ENCODE measurements around the gene PTCH2. TPM values are rescaled to one million over a fixed set of nuclear protein-coding genes. Genes with fewer than 3 reads are reported as not detected.

PTCH2 gene
- total and polyA plus RNA-seq, 2 donors (not counting 1 experiment from before 2014, with no cell fraction given) = 1.3 to 1.7 TPM

- H3K4me1 ChIP-seq (ENCODE audit: control insufficient read depth in 2 of 2, insufficient read depth in 2 of 2, low read length in 2 of 2) = peaks cover 25 to 34% of the 10 kb centered on the region in 2 donors
- no peaks in the 10 kb centered on the region for H3K36me3 ChIP-seq (replicated peaks in 1 of 2; ENCODE audit: control extremely low read depth in 1 of 2, control insufficient read depth in 1 of 2, extremely low read depth in 1 of 2, insufficient read depth in 2 of 2, low read length in 1 of 2)
- Mint-ChIP-seq H3K9me3 (ENCODE audit: insufficient read depth) (no peaks in the 10 kb centered on the region), H3K4me3 (no peak overlapping the region), H3K27me3 (no peaks in the 10 kb centered on the region), H3K27ac (no peak overlapping the region), H3K4me1 (peaks cover 29% of the 10 kb centered on the region)
- H3K9ac ChIP-seq (ENCODE audit: low read length) = no peak overlapping the region
- intact Hi-C loops (cut with micrococcal nuclease) = loop anchor here (2.0 to 5.0 kb wide), 4 partner anchors 13 to 900 kb away; partner anchors contain the start of genes EIF2B3, GPBP1L1, PLK3 and TMEM69
- ATAC-seq (ENCODE audit: low read depth) (no peak), DNase-seq (no peak)
- H4K20me1 ChIP-seq (ENCODE audit: control insufficient read depth, insufficient read depth, low read length, poor library complexity, severe bottlenecking) = no peaks in the 10 kb centered on the region
- H3K4me3 ChIP-seq (ENCODE audit: control extremely low read depth in 1 of 5, extremely low read depth in 1 of 5, insufficient read depth in 1 of 5, low read depth in 2 of 5, low read length in 4 of 5) = no peak overlapping the region
- H3K27me3 ChIP-seq (replicated peaks in 1 of 4; ENCODE audit: control extremely low read depth in 1 of 4, control insufficient read depth in 3 of 4, insufficient read depth in 4 of 4, low read length in 3 of 4) = no peaks in the 10 kb centered on the region
- H3K27ac ChIP-seq (ENCODE audit: low read length in 2 of 2) = no peak overlapping the region
- H3K9me3 ChIP-seq (ENCODE audit: control extremely low read depth in 1 of 3, control insufficient read depth in 2 of 3, insufficient read depth in 1 of 3, low read length in 2 of 3) = no peaks in the 10 kb centered on the region
- no peak for TF ChIP-seq CTCF (IDR thresholded peaks at IDR 0.05)
- no peak for TF ChIP-seq EZH2 (IDR thresholded peaks at IDR 0.05; ENCODE audit: borderline replicate concordance, insufficient read depth, low read depth, low read length, poor library complexity, severe bottlenecking)
- no peaks in the 10 kb centered on the region for H3K79me2 ChIP-seq (ENCODE audit: control insufficient read depth, insufficient read depth, low read length)
- ChIA-PET CTCF (interaction anchor here (0.6 to 5.5 kb wide), 11 partner anchors 12 to 713 kb away, joined by 3 to 44 read pairs (median 4); partner anchors contain the start of genes CCDC163, HECTD3, MMACHC and MUTYH), POLR2A (interaction anchor here (0.6 to 2.8 kb wide), 6 partner anchors 17 to 224 kb away, joined by 3 to 12 read pairs (median 6); partner anchors contain the start of gene UROD)
- no peak overlapping the region for H2AFZ ChIP-seq (ENCODE audit: insufficient read depth, low read depth, low read length, poor library complexity, severe bottlenecking)
- WGBS (ENCODE audit: insufficient coverage) = 97% methylated on average over 5 of the region's 10 CpGs
- no peak overlapping the region for H3K4me2 ChIP-seq (replicated peaks; ENCODE audit: low read depth, low read length, poor library complexity, severe bottlenecking)
Measured at GRCh38 chr1:44787506-44787905, 55.5 kb downstream of the PTCH2 start.

GRCh38 chr1:44786841-44787426 is 56.1 kb downstream of the PTCH2 start:
- H3K9me3 ChIP-seq (ENCODE audit: control extremely low read depth in 1 of 3, control insufficient read depth in 2 of 3, insufficient read depth in 1 of 3, low read length in 2 of 3) = no peaks in the 10 kb centered on the region
- H3K9ac ChIP-seq (ENCODE audit: low read length) = peak overlapping the region; percentile 63
- H3K36me3 ChIP-seq (replicated peaks in 1 of 2; ENCODE audit: control extremely low read depth in 1 of 2, control insufficient read depth in 1 of 2, extremely low read depth in 1 of 2, insufficient read depth in 2 of 2, low read length in 1 of 2) = no peaks in the 10 kb centered on the region
- H3K27ac ChIP-seq (ENCODE audit: low read length in 2 of 2) = peak overlapping the region; percentile 47 to 50
- peak; percentile 29 for DNase-seq
- ATAC-seq (ENCODE audit: low read depth) = no peak
- no peaks in the 10 kb centered on the region for H3K27me3 ChIP-seq (replicated peaks in 1 of 4; ENCODE audit: control extremely low read depth in 1 of 4, control insufficient read depth in 3 of 4, insufficient read depth in 4 of 4, low read length in 3 of 4)
- H3K9me3 Mint-ChIP-seq (ENCODE audit: insufficient read depth) = no peaks in the 10 kb centered on the region
- ChIA-PET CTCF (interaction anchor here (0.6 to 5.5 kb wide), 15 partner anchors 10 to 713 kb away, joined by 3 to 44 read pairs (median 4); partner anchors contain the start of genes CCDC163, HECTD3, MMACHC and MUTYH), POLR2A (interaction anchor here (0.6 to 2.8 kb wide), 9 partner anchors 11 to 516 kb away, joined by 3 to 12 read pairs (median 4); partner anchors contain the start of genes PLK3, RNU5D-1 and UROD)
- H3K4me1 Mint-ChIP-seq = peaks cover 31% of the 10 kb centered on the region
- peak overlapping the region; percentile 90 for H3K4me2 ChIP-seq (replicated peaks; ENCODE audit: low read depth, low read length, poor library complexity, severe bottlenecking)
- H2AFZ ChIP-seq (ENCODE audit: insufficient read depth, low read depth, low read length, poor library complexity, severe bottlenecking) = peak overlapping the region; percentile 82
- peak overlapping the region; percentile 82 for H3K4me3 Mint-ChIP-seq
- H3K79me2 ChIP-seq (ENCODE audit: control insufficient read depth, insufficient read depth, low read length) = no peaks in the 10 kb centered on the region
- intact Hi-C loops (cut with micrococcal nuclease) = loop anchor here (1.0 to 5.0 kb wide), 9 partner anchors 12 to 900 kb away; partner anchors contain the start of genes EIF2B3, GPBP1L1, PLK3 and RNU5D-1
- H4K20me1 ChIP-seq (ENCODE audit: control insufficient read depth, insufficient read depth, low read length, poor library complexity, severe bottlenecking) = no peaks in the 10 kb centered on the region
- TF ChIP-seq EZH2 (IDR thresholded peaks at IDR 0.05; ENCODE audit: borderline replicate concordance, insufficient read depth, low read depth, low read length, poor library complexity, severe bottlenecking) (no peak), CTCF (IDR thresholded peaks at IDR 0.05) (no peak)
- WGBS (ENCODE audit: insufficient coverage) = 83% methylated on average over 7 of the region's 9 CpGs
- H3K27ac Mint-ChIP-seq = peak overlapping the region; percentile 92
- H3K4me3 ChIP-seq (ENCODE audit: control extremely low read depth in 1 of 5, extremely low read depth in 1 of 5, insufficient read depth in 1 of 5, low read depth in 2 of 5, low read length in 4 of 5) = peak overlapping the region in 3 of 5 experiments; percentile 53 to 62 (median 57)
- peaks cover 25 to 34% of the 10 kb centered on the region in 2 donors for H3K4me1 ChIP-seq (ENCODE audit: control insufficient read depth in 2 of 2, insufficient read depth in 2 of 2, low read length in 2 of 2)
- no peaks in the 10 kb centered on the region for H3K27me3 Mint-ChIP-seq
